NB4 (cell line): ENCODE data around the gene ITGAX.

Source experiments
- DNase-seq: peaks from one replicate; pipeline ENCODE4 v3.0.0; 2010; ENCODE audit warnings: low read depth
- H3K4me3 ChIP-seq: one replicate; pipeline ENCODE4 v1.5.1; 2011; ENCODE audit warnings: mild to moderate bottlenecking, low read depth, low read length, moderate library complexity
- CTCF ChIP-seq: IDR thresholded peaks from one replicate; pipeline ENCODE4 v1.5.1; 2012; ENCODE audit warnings: low read depth, low read length
- MAX ChIP-seq: IDR thresholded peaks from 2 replicates; pipeline ENCODE4 v1.6.1; 2011; ENCODE audit warnings: low read depth, low read length
- MYC ChIP-seq: IDR thresholded peaks from 2 replicates; pipeline ENCODE4 v1.6.1; 2011; ENCODE audit warnings: low read depth, low read length
- POLR2A ChIP-seq: IDR thresholded peaks from 2 replicates; pipeline ENCODE4 v1.6.1; 2011; ENCODE audit warnings: mild to moderate bottlenecking; ENCODE audit not compliant: insufficient read length; ENCODE audit errors: extremely low read depth

ITGAX gene

GRCh38 chr16:31428638-31429247 is 73.8 kb downstream of the ITGAX start:
- TF ChIP-seq MYC: no peak
- no peak for TF ChIP-seq CTCF
- TF ChIP-seq MAX: no peak
- TF ChIP-seq POLR2A: no peak
- no peak for DNase-seq
- H3K4me3 ChIP-seq: no peak overlapping the region

- TF ChIP-seq POLR2A (no peak), MYC (no peak), MAX (no peak), CTCF (no peak)
- DNase-seq: no peak
- no peak overlapping the region for H3K4me3 ChIP-seq
Observed at GRCh38 chr16:31429314-31429713, 74.3 kb downstream of the ITGAX start.

- DNase-seq: no peak
- TF ChIP-seq MAX (no peak), CTCF (no peak), MYC (no peak), POLR2A (no peak)
- no peak overlapping the region for H3K4me3 ChIP-seq
Observed at GRCh38 chr16:31429796-31430195, 74.8 kb downstream of the ITGAX start.

- no peak overlapping the region for H3K4me3 ChIP-seq
- no peak for DNase-seq
- TF ChIP-seq MYC (no peak), POLR2A (no peak), MAX (no peak), CTCF (no peak)
Observed at GRCh38 chr16:31430380-31431052, 75.5 kb downstream of the ITGAX start.
